Neural cell (in vitro differentiated cells): ENCODE results near the gene TMPRSS6. TPM values are rescaled to one million over a fixed set of nuclear protein-coding genes. Genes with fewer than 3 reads are reported as not detected.

Experiments
- H2AFZ ChIP-seq: fragments of 200-600, 300-800 bp; sonication (generic), shearing (Covaris generic); 2 replicates; pipeline ENCODE4 v1.6.0; 2014; ENCODE audit warnings: low read depth, mild to moderate bottlenecking, antibody characterized with exemption, low read length, moderate library complexity
- H3F3A ChIP-seq: fragments of 200-600 bp; shearing (Covaris generic); 2 replicates; pipeline ENCODE4 v1.6.1; 2016; ENCODE audit warnings: mild to moderate bottlenecking, moderate library complexity, mixed read lengths, antibody characterized with exemption, low read length; ENCODE audit not compliant: insufficient read depth, poor library complexity, severe bottlenecking
- H3K27ac ChIP-seq: fragments of 200-600, 300-800 bp; sonication (generic), shearing (Covaris generic); 2 replicates; pipeline ENCODE4 v1.5.1; 2014; ENCODE audit warnings: mild to moderate bottlenecking, low read length, moderate library complexity
- H3K27me3 ChIP-seq: fragments of 300-800, 200-600 bp; sonication (generic), shearing (Covaris generic); 2 replicates; pipeline ENCODE4 v1.6.0; 2014; ENCODE audit warnings: mild to moderate bottlenecking, low read depth, low read length, moderate library complexity; ENCODE audit not compliant: insufficient read depth
- H3K36me3 ChIP-seq: fragments of 300-800, 200-600 bp; sonication (generic), shearing (Covaris generic); 2 replicates; pipeline ENCODE4 v1.5.1; 2014; ENCODE audit warnings: mild to moderate bottlenecking, antibody characterized with exemption, low read length, moderate library complexity; ENCODE audit not compliant: insufficient read depth
- H3K4me2 ChIP-seq: fragments of 300-800, 200-600 bp; sonication (generic), shearing (Covaris generic); 2 replicates; pipeline ENCODE4 v1.6.0; 2014; ENCODE audit warnings: mild to moderate bottlenecking, low read length
- H3K4me3 ChIP-seq: fragments of 300-800, 200-600 bp; sonication (generic), shearing (Covaris generic); 2 replicates; pipeline ENCODE4 v1.5.1; 2014; ENCODE audit warnings: mild to moderate bottlenecking, low read length, moderate library complexity
- H3K79me2 ChIP-seq: fragments of 200-600 bp; shearing (Covaris generic); replicated peaks from 2 replicates; pipeline ENCODE4 v1.6.0; 2014; ENCODE audit warnings: mild to moderate bottlenecking, low read length, moderate library complexity; ENCODE audit not compliant: insufficient read depth
- H3K9ac ChIP-seq: fragments of 300-800, 200-600 bp; sonication (generic), shearing (Covaris generic); 2 replicates; pipeline ENCODE4 v1.6.1; 2016; ENCODE audit warnings: mild to moderate bottlenecking, low read length, mixed read lengths
- H3K9me2 ChIP-seq: fragments of 200-600 bp; shearing (Covaris generic); 2 replicates; pipeline ENCODE4 v1.6.1; 2016; ENCODE audit warnings: mild to moderate bottlenecking, low read length, mixed read lengths; ENCODE audit not compliant: insufficient read depth
- H3K9me3 ChIP-seq: fragments of 200-600, 300-800 bp; sonication (generic), shearing (Covaris generic); 2 replicates; pipeline ENCODE4 v1.6.1; 2016; ENCODE audit warnings: mild to moderate bottlenecking, mixed run types, low read length, moderate library complexity, mixed read lengths
- H4K20me1 ChIP-seq: fragments of 200-600 bp; shearing (Covaris generic); 2 replicates; pipeline ENCODE4 v1.6.1; 2016; ENCODE audit warnings: mild to moderate bottlenecking, mixed run types; ENCODE audit not compliant: insufficient read depth
- EP300 ChIP-seq: fragments of 450-650 bp; conservative IDR thresholded peaks from 2 replicates; pipeline ENCODE4 v1.6.1; 2014; ENCODE audit warnings: antibody characterized with exemption, mild to moderate bottlenecking, moderate library complexity; ENCODE audit not compliant: poor library complexity, severe bottlenecking
- EZH2 ChIP-seq: fragments of 200-600, 300-800 bp; shearing (Covaris generic), sonication (generic); IDR thresholded peaks from 2 replicates; pipeline ENCODE4 v1.6.1; 2014; ENCODE audit warnings: antibody characterized with exemption, low read length, borderline replicate concordance, mild to moderate bottlenecking; ENCODE audit not compliant: insufficient read depth, poor library complexity, severe bottlenecking
- MXI1 ChIP-seq: fragments of 450-650 bp; conservative IDR thresholded peaks from 2 replicates; pipeline ENCODE4 v1.6.1; 2014; ENCODE audit warnings: antibody characterized with exemption, mild to moderate bottlenecking; ENCODE audit not compliant: poor library complexity, severe bottlenecking
- POLR2AphosphoS5 ChIP-seq: IDR thresholded peaks from 2 replicates; pipeline ENCODE4 v1.6.1; 2012
- RAD21 ChIP-seq: fragments of 450-650 bp; conservative IDR thresholded peaks from 2 replicates; pipeline ENCODE4 v1.6.1; 2014; ENCODE audit warnings: antibody characterized with exemption, mild to moderate bottlenecking, moderate library complexity
- REST ChIP-seq: IDR thresholded peaks from 2 replicates; pipeline ENCODE4 v1.6.1; 2012; ENCODE audit warnings: borderline replicate concordance
- SMC3 ChIP-seq: fragments of 450-650 bp; conservative IDR thresholded peaks from 2 replicates; pipeline ENCODE4 v1.6.1; 2014; ENCODE audit warnings: antibody characterized with exemption, mild to moderate bottlenecking, moderate library complexity; ENCODE audit not compliant: poor library complexity
- TAF1 ChIP-seq: IDR thresholded peaks from 2 replicates; pipeline ENCODE4 v1.6.1; 2012; ENCODE audit warnings: low read depth
- polyA plus RNA-seq: library from polyadenylated mRNA; depleted of rRNA; stranded (reverse); fragments of >200 nt; gene quantifications from 2 replicates; pipeline ENCODE4 v1.2.3, GENCODE V29; 2014
- TF ChIP-seq, protein P1 (sequence below): fragments of 450-650 bp; IDR thresholded peaks from 2 replicates; pipeline ENCODE4 v1.5.1; 2014; ENCODE audit warnings: antibody characterized with exemption, mild to moderate bottlenecking, moderate library complexity; ENCODE audit not compliant: poor library complexity, severe bottlenecking

TMPRSS6 gene
- polyA plus RNA-seq, 1 donor from 2014 or later = not detected

DNA sequence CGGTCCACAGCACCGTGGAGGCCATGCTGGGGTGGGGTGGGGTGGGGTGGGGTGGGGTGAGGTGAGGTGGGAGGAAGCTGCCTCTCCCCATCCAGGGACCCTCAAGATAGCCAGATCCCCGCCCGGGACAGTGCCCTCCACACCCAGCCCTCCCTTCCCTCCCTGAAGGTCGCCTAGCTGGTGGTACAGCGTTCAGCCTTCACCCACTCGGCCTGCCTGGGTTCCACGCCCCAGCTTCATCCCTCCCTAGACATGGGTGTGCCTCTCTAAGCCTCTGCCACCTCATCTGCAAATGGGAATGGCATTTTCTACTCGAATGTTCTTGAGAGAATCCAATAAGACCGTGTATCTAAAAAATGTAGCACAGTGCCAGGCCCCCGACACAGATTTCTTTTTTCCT, 40.2 kb downstream of the TMPRSS6 start:
- no peaks in the 10 kb centered on the region for H4K20me1 ChIP-seq
- H3K9me3 ChIP-seq = no peaks in the 10 kb centered on the region
- H3K79me2 ChIP-seq = no peaks in the 10 kb centered on the region
- no peak overlapping the region for H2AFZ ChIP-seq
- TF ChIP-seq, protein P1, sequence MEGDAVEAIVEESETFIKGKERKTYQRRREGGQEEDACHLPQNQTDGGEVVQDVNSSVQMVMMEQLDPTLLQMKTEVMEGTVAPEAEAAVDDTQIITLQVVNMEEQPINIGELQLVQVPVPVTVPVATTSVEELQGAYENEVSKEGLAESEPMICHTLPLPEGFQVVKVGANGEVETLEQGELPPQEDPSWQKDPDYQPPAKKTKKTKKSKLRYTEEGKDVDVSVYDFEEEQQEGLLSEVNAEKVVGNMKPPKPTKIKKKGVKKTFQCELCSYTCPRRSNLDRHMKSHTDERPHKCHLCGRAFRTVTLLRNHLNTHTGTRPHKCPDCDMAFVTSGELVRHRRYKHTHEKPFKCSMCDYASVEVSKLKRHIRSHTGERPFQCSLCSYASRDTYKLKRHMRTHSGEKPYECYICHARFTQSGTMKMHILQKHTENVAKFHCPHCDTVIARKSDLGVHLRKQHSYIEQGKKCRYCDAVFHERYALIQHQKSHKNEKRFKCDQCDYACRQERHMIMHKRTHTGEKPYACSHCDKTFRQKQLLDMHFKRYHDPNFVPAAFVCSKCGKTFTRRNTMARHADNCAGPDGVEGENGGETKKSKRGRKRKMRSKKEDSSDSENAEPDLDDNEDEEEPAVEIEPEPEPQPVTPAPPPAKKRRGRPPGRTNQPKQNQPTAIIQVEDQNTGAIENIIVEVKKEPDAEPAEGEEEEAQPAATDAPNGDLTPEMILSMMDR = no peak
- no peak for TF ChIP-seq POLR2AphosphoS5
- no peak overlapping the region for H3K27ac ChIP-seq
- peaks cover 31% of the 10 kb centered on the region for H3K27me3 ChIP-seq
- no peaks in the 10 kb centered on the region for H3F3A ChIP-seq
- H3K36me3 ChIP-seq = no peaks in the 10 kb centered on the region
- no peak overlapping the region for H3K9ac ChIP-seq
- H3K4me2 ChIP-seq = no peak overlapping the region
- H3K4me3 ChIP-seq = no peak overlapping the region
- no peaks in the 10 kb centered on the region for H3K9me2 ChIP-seq

GRCh38 chr22:37068859-37069258, 40.7 kb downstream of the TMPRSS6 start:
- H3K4me2 ChIP-seq = no peak overlapping the region
- no peaks in the 10 kb centered on the region for H3K79me2 ChIP-seq
- H3K4me3 ChIP-seq = no peak overlapping the region
- peaks cover 31% of the 10 kb centered on the region for H3K27me3 ChIP-seq
- no peaks in the 10 kb centered on the region for H3K9me2 ChIP-seq
- H4K20me1 ChIP-seq = no peaks in the 10 kb centered on the region
- no peaks in the 10 kb centered on the region for H3K36me3 ChIP-seq
- no peak overlapping the region for H3K9ac ChIP-seq
- H2AFZ ChIP-seq = no peak overlapping the region
- TF ChIP-seq REST = no peak
- no peak for TF ChIP-seq TAF1
- TF ChIP-seq POLR2AphosphoS5 = no peak
- no peak for TF ChIP-seq MXI1
- TF ChIP-seq, protein P1 = no peak
- TF ChIP-seq EP300 = no peak
- TF ChIP-seq RAD21 = no peak
- no peak for TF ChIP-seq SMC3
- TF ChIP-seq EZH2 = no peak
- H3F3A ChIP-seq = no peaks in the 10 kb centered on the region
- H3K27ac ChIP-seq = no peak overlapping the region
- no peaks in the 10 kb centered on the region for H3K9me3 ChIP-seq
